ENCODE measurements around the gene STIMATE. TPM values are rescaled to one million over a fixed set of nuclear protein-coding genes. Genes with fewer than 3 reads are reported as not detected.

STIMATE gene
- total and polyA plus RNA-seq, 12 donors = 4.0 to 9.7 (median 6.9) TPM

GRCh38 chr3:52790741-52791140, 106.6 kb downstream of the STIMATE start:
- Histone ChIP-seq H3K4me3 (no peak overlapping the region), H3K27me3 (peaks cover 0 to 3% (median 0%) of the 10 kb centered on the region in 7 donors), H3K36me3 (no peaks in the 10 kb centered on the region), H3K27ac (no peak overlapping the region), H3K4me1 (no peaks in the 10 kb centered on the region), H3K9me3 (no peaks in the 10 kb centered on the region)
- ATAC-seq (no peak), DNase-seq (no peak)
- intact Hi-C loops (cut with DNase I) = no loop called here
- WGBS, 2 donors = 90 to 93% methylated on average over 13 of the region's 13 CpGs
- TF ChIP-seq CTCF (IDR thresholded peaks at IDR 0.05) = no peak

- Histone ChIP-seq H3K36me3 (no peaks in the 10 kb centered on the region), H3K27me3 (peaks cover 0 to 3% (median 0%) of the 10 kb centered on the region in 7 donors), H3K27ac (no peak overlapping the region), H3K4me3 (no peak overlapping the region), H3K9me3 (no peaks in the 10 kb centered on the region), H3K4me1 (no peaks in the 10 kb centered on the region)
- intact Hi-C loops (cut with DNase I) = no loop called here
- TF ChIP-seq CTCF (IDR thresholded peaks at IDR 0.05) = no peak
- ATAC-seq (no peak), DNase-seq (no peak)
- 84 to 86% methylated on average over 7 of the region's 7 CpGs for WGBS, 2 donors
Observed at GRCh38 chr3:52790337-52790736, 107.0 kb downstream of the STIMATE start.

GRCh38 chr3:52789746-52790040, 107.7 kb downstream of the STIMATE start:
- intact Hi-C loops (cut with DNase I) = no loop called here
- no peak overlapping the region for H3K27ac ChIP-seq
- H3K4me1 ChIP-seq = no peaks in the 10 kb centered on the region
- no peaks in the 10 kb centered on the region for H3K36me3 ChIP-seq
- H3K9me3 ChIP-seq = no peaks in the 10 kb centered on the region
- DNase-seq = no peak
- TF ChIP-seq CTCF (IDR thresholded peaks at IDR 0.05) = no peak
- H3K27me3 ChIP-seq = peaks cover 0 to 3% (median 0%) of the 10 kb centered on the region in 7 donors
- WGBS, 2 donors = 91 to 92% methylated on average over 6 of the region's 6 CpGs
- no peak for ATAC-seq
- H3K4me3 ChIP-seq = no peak overlapping the region

GRCh38 chr3:52788890-52789745, 108.2 kb downstream of the STIMATE start:
- no peaks in the 10 kb centered on the region for H3K4me1 ChIP-seq
- 81 to 83% methylated on average over 16 of the region's 16 CpGs for WGBS, 2 donors
- intact Hi-C loops (cut with DNase I) = no loop called here

More at GRCh38 chr3:52788890-52789745, 108.2 kb downstream of the STIMATE start:
- H3K36me3 ChIP-seq = no peaks in the 10 kb centered on the region
- no peaks in the 10 kb centered on the region for H3K9me3 ChIP-seq
- H3K4me3 ChIP-seq = no peak overlapping the region
- TF ChIP-seq CTCF (IDR thresholded peaks at IDR 0.05) = no peak
- H3K27ac ChIP-seq = no peak overlapping the region
- DNase-seq (no peak), ATAC-seq (no peak)
- H3K27me3 ChIP-seq = peaks cover 0 to 3% (median 0%) of the 10 kb centered on the region in 7 donors
